ENCODE results near the gene PRRX1. TPM values are rescaled to one million over a fixed set of nuclear protein-coding genes. Genes with fewer than 3 reads are reported as not detected.

PRRX1 gene
- total and polyA plus RNA-seq, 8 donors, result 0.84 to 79.6 (median 3.2) TPM

DNA sequence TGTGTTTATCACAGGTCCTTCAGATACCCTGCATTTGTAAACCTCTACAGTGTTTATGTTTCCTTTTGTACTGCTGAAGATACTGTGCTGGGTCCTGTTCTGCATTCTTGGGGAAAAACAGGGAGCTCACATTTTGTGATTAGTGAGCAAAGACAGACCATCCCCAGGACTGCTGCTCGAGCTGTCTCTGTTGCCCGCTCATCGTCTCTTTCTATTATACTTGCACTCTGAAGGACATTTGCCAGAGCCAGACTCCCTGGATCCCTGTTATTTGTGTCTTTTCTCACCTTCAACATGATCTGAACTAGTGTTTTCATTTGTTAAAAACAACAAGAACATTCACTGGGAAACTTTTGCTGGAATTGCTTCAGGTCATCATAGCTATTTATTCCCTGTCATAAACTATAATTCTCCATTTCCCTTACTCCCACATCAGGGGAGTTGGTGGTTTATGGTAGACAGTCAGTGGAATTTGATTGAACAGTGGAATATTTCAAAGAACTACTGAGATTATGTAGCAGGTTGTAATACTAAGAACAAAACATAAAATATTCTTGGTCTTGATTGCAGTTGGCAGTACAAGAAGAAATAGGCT, 53.0 kb downstream of the PRRX1 start:
- H3K27me3 ChIP-seq, result no peaks in the 10 kb centered on the region
- no peaks in the 10 kb centered on the region for H3K9me3 ChIP-seq
- intact Hi-C loops (cut with DNase I), result no loop called here
- no peaks in the 10 kb centered on the region for H3K36me3 ChIP-seq
- no peaks in the 10 kb centered on the region for H3K4me1 ChIP-seq
- H3K27ac ChIP-seq, result no peak overlapping the region
- H3K4me3 ChIP-seq, result no peak overlapping the region
- ATAC-seq, result no peak
- TF ChIP-seq, protein P1, sequence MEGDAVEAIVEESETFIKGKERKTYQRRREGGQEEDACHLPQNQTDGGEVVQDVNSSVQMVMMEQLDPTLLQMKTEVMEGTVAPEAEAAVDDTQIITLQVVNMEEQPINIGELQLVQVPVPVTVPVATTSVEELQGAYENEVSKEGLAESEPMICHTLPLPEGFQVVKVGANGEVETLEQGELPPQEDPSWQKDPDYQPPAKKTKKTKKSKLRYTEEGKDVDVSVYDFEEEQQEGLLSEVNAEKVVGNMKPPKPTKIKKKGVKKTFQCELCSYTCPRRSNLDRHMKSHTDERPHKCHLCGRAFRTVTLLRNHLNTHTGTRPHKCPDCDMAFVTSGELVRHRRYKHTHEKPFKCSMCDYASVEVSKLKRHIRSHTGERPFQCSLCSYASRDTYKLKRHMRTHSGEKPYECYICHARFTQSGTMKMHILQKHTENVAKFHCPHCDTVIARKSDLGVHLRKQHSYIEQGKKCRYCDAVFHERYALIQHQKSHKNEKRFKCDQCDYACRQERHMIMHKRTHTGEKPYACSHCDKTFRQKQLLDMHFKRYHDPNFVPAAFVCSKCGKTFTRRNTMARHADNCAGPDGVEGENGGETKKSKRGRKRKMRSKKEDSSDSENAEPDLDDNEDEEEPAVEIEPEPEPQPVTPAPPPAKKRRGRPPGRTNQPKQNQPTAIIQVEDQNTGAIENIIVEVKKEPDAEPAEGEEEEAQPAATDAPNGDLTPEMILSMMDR (IDR thresholded peaks at IDR 0.05), result no peak
- no peak for DNase-seq

- Histone ChIP-seq H3K27me3 (no peaks in the 10 kb centered on the region), H3K36me3 (no peaks in the 10 kb centered on the region), H3K27ac (no peak overlapping the region), H3K4me3 (no peak overlapping the region), H3K4me1 (no peaks in the 10 kb centered on the region), H3K9me3 (no peaks in the 10 kb centered on the region)
- intact Hi-C loops (cut with DNase I), result no loop called here
- DNase-seq (no peak), ATAC-seq (peak; percentile 89)
- TF ChIP-seq, protein P1 (IDR thresholded peaks at IDR 0.05), result no peak
Measured at GRCh38 chr1:170720661-170721060, 56.7 kb downstream of the PRRX1 start.

GRCh38 chr1:170721621-170722020, 57.7 kb downstream of the PRRX1 start:
- no peaks in the 10 kb centered on the region for H3K9me3 ChIP-seq
- intact Hi-C loops (cut with DNase I), result no loop called here
- DNase-seq (no peak), ATAC-seq (no peak)
- no peaks in the 10 kb centered on the region for H3K27me3 ChIP-seq
- TF ChIP-seq, protein P1 (IDR thresholded peaks at IDR 0.05), result no peak
- no peaks in the 10 kb centered on the region for H3K36me3 ChIP-seq
- H3K27ac ChIP-seq, result no peak overlapping the region
- no peaks in the 10 kb centered on the region for H3K4me1 ChIP-seq
- no peak overlapping the region for H3K4me3 ChIP-seq

DNA sequence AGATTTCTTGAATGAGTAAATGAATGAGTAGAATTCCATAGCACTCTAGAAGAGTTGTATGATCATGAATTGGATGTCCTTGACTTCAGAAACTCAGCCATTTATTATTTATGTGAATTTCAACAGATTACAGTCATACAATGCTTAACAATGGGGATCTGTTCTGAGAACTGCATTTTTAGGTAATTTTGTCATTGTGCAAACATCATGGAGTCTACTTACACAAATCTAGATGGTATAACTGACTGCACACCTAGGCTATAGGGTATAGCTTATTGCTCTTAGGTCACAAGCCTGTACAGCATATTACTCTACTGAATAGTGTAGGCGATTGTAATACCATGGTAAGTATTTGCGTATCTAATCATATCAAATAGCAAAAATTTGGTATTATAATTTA, 59.6 kb downstream of the PRRX1 start:
- no peak for ATAC-seq
- H3K36me3 ChIP-seq, result no peaks in the 10 kb centered on the region
- H3K9me3 ChIP-seq, result no peaks in the 10 kb centered on the region
- H3K27me3 ChIP-seq, result no peaks in the 10 kb centered on the region
- TF ChIP-seq, protein P1 (IDR thresholded peaks at IDR 0.05), result no peak
- no peak overlapping the region for H3K4me3 ChIP-seq
- intact Hi-C loops (cut with DNase I), result no loop called here
- no peak for DNase-seq
- no peaks in the 10 kb centered on the region for H3K4me1 ChIP-seq
- no peak overlapping the region for H3K27ac ChIP-seq

DNA sequence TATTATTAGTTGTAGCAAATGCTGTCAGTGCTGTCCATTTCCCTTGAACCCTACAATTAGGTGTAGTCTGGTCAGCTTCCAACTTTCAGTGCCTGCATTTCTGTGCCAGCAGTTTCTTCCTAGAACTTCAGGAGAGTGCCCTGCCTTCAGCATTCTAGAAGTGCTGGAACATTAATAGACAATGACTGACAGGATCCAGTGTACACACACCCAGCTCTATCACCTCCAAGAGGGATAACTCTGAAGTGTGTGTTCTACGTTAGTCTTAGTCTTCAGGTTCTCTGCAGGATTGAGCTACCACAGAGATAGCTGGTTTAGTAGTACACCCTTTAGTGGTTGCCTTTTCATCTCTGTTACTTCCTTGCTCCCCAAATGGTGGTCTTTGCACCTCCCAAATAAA, 61.4 kb downstream of the PRRX1 start:
- no peak overlapping the region for H3K27ac ChIP-seq
- no peaks in the 10 kb centered on the region for H3K9me3 ChIP-seq
- no peak for ATAC-seq
- intact Hi-C loops (cut with DNase I), result no loop called here
- no peaks in the 10 kb centered on the region for H3K27me3 ChIP-seq
- no peak for DNase-seq
- TF ChIP-seq, protein P1 (IDR thresholded peaks at IDR 0.05), result no peak
- no peaks in the 10 kb centered on the region for H3K36me3 ChIP-seq
- no peaks in the 10 kb centered on the region for H3K4me1 ChIP-seq
- H3K4me3 ChIP-seq, result no peak overlapping the region

Measured in left lung (tissue), 10 donors.